Activated naive CD4-positive, alpha-beta T cell treated with anti-CD3 and anti-CD28 coated beads, Interleukin-2, amount 50 U/mL, for 24 hours (primary cell): ENCODE data around the gene MTAP.

Experiments used
- H3K27ac Mint-ChIP-seq: one replicate; pipeline ENCODE4 v1.8.0; 2021; ENCODE audit warnings: mild to moderate bottlenecking, mixed read lengths
- H3K27me3 Mint-ChIP-seq: one replicate; pipeline ENCODE4 v1.8.0; 2021; ENCODE audit warnings: mixed read lengths
- H3K36me3 Mint-ChIP-seq: one replicate; pipeline ENCODE4 v1.8.0; 2021; ENCODE audit warnings: mixed read lengths
- H3K4me1 Mint-ChIP-seq: one replicate; pipeline ENCODE4 v1.8.0; 2021; ENCODE audit warnings: mixed read lengths
- H3K4me3 Mint-ChIP-seq: one replicate; pipeline ENCODE4 v1.8.0; 2021; ENCODE audit warnings: mild to moderate bottlenecking, mixed read lengths
- H3K9me3 Mint-ChIP-seq: one replicate; pipeline ENCODE4 v1.8.0; 2021; ENCODE audit warnings: mixed read lengths

The MTAP gene

GRCh38 chr9:21961569-21961968, 159.1 kb downstream of the MTAP start:
- Mint-ChIP-seq H3K36me3 (no peaks in the 10 kb centered on the region), H3K27me3 (peaks cover 51% of the 10 kb centered on the region), H3K4me3 (no peak overlapping the region), H3K9me3 (peaks cover 6% of the 10 kb centered on the region), H3K4me1 (peaks cover 12% of the 10 kb centered on the region), H3K27ac (no peak overlapping the region)

- Mint-ChIP-seq H3K4me3 (peak overlapping the region; percentile 55), H3K36me3 (peaks cover 9% of the 10 kb centered on the region), H3K9me3 (peaks cover 19% of the 10 kb centered on the region), H3K27me3 (peaks cover 69% of the 10 kb centered on the region), H3K4me1 (peaks cover 19% of the 10 kb centered on the region), H3K27ac (no peak overlapping the region)
Measured at GRCh38 chr9:21964925-21965385, 162.5 kb downstream of the MTAP start.

GRCh38 chr9:21965401-21965951, 163.0 kb downstream of the MTAP start:
- Mint-ChIP-seq H3K36me3 (peaks cover 10% of the 10 kb centered on the region), H3K27me3 (peaks cover 71% of the 10 kb centered on the region), H3K27ac (no peak overlapping the region), H3K9me3 (peaks cover 22% of the 10 kb centered on the region), H3K4me1 (peaks cover 19% of the 10 kb centered on the region), H3K4me3 (peak overlapping the region; percentile 55)

GRCh38 chr9:21966140-21966851, 163.9 kb downstream of the MTAP start:
- Mint-ChIP-seq H3K27me3 (peaks cover 73% of the 10 kb centered on the region), H3K36me3 (peaks cover 10% of the 10 kb centered on the region), H3K27ac (peak overlapping the region; percentile 71), H3K9me3 (peaks cover 22% of the 10 kb centered on the region), H3K4me1 (peaks cover 19% of the 10 kb centered on the region), H3K4me3 (peak overlapping the region; percentile 0)

DNA sequence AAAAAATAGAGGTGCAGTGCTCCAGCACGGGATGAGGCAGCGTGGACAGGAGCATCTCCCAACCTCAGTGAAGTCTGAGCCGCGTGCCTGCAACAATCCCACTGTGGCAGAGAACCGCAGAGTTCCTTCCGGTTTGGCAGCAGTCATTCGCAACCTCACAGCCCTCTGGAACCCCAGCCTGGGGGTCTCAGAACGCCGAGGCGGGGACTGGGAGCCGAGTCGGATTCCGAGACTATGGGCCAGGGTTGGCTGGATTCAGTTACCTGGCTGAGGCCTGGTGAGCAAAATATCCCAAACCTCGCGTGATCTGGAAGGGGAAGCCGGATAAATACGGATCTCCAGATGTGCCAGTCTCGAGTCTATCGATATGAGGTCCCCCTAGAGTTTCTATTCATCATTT, 164.7 kb downstream of the MTAP start:
- peaks cover 10% of the 10 kb centered on the region for H3K36me3 Mint-ChIP-seq
- H3K9me3 Mint-ChIP-seq, result peaks cover 22% of the 10 kb centered on the region
- H3K27ac Mint-ChIP-seq, result no peak overlapping the region
- peaks cover 19% of the 10 kb centered on the region for H3K4me1 Mint-ChIP-seq
- H3K4me3 Mint-ChIP-seq, result no peak overlapping the region
- peaks cover 74% of the 10 kb centered on the region for H3K27me3 Mint-ChIP-seq

DNA sequence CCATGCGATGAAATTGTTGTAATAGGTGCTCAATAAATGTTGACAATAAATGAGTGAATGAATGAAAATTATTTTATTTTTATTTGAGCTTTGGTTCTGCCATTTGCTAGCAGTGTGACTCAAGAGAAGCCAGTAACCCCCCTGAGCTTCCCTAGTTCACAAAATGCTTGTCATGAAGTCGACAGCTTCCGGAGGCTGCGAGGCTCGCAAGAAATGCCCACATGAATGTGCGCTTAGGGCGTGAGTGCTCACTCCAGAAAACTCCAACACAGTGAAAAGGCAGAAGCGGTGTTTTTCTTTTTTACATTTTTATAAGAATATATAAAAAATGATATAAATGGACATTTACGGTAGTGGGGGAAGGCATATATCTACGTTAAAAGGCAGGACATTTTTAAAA, 165.3 kb downstream of the MTAP start:
- Mint-ChIP-seq H3K4me3 (no peak overlapping the region), H3K9me3 (peaks cover 27% of the 10 kb centered on the region), H3K27ac (no peak overlapping the region), H3K4me1 (peaks cover 19% of the 10 kb centered on the region), H3K27me3 (peaks cover 76% of the 10 kb centered on the region), H3K36me3 (peaks cover 10% of the 10 kb centered on the region)

- Mint-ChIP-seq H3K9me3 (peaks cover 27% of the 10 kb centered on the region), H3K4me3 (peak overlapping the region; percentile 27), H3K4me1 (peaks cover 19% of the 10 kb centered on the region), H3K36me3 (peaks cover 10% of the 10 kb centered on the region), H3K27ac (peak overlapping the region; percentile 46), H3K27me3 (peaks cover 71% of the 10 kb centered on the region)
Measured at GRCh38 chr9:21968331-21969010, 166.0 kb downstream of the MTAP start.

GRCh38 chr9:21969011-21969940, 166.8 kb downstream of the MTAP start:
- Mint-ChIP-seq H3K9me3 (peaks cover 27% of the 10 kb centered on the region), H3K27ac (peak overlapping the region; percentile 46), H3K27me3 (peaks cover 68% of the 10 kb centered on the region), H3K4me3 (peak overlapping the region; percentile 27), H3K4me1 (peaks cover 21% of the 10 kb centered on the region), H3K36me3 (peaks cover 10% of the 10 kb centered on the region)

GRCh38 chr9:21969951-21970799, 167.7 kb downstream of the MTAP start:
- Mint-ChIP-seq H3K27me3 (peaks cover 69% of the 10 kb centered on the region), H3K4me3 (no peak overlapping the region), H3K27ac (peak overlapping the region; percentile 51), H3K36me3 (peaks cover 10% of the 10 kb centered on the region), H3K4me1 (peaks cover 26% of the 10 kb centered on the region), H3K9me3 (peaks cover 27% of the 10 kb centered on the region)

GRCh38 chr9:21970800-21971640, 168.6 kb downstream of the MTAP start:
- H3K36me3 Mint-ChIP-seq, result peaks cover 10% of the 10 kb centered on the region
- peaks cover 70% of the 10 kb centered on the region for H3K27me3 Mint-ChIP-seq
- peaks cover 23% of the 10 kb centered on the region for H3K9me3 Mint-ChIP-seq
- H3K4me1 Mint-ChIP-seq, result peaks cover 23% of the 10 kb centered on the region
- no peak overlapping the region for H3K4me3 Mint-ChIP-seq
- H3K27ac Mint-ChIP-seq, result no peak overlapping the region

GRCh38 chr9:21972361-21972760, 169.9 kb downstream of the MTAP start:
- no peak overlapping the region for H3K4me3 Mint-ChIP-seq
- peaks cover 22% of the 10 kb centered on the region for H3K4me1 Mint-ChIP-seq
- peaks cover 70% of the 10 kb centered on the region for H3K27me3 Mint-ChIP-seq
- peaks cover 7% of the 10 kb centered on the region for H3K36me3 Mint-ChIP-seq
- H3K27ac Mint-ChIP-seq, result no peak overlapping the region
- H3K9me3 Mint-ChIP-seq, result peaks cover 17% of the 10 kb centered on the region

- Mint-ChIP-seq H3K9me3 (peaks cover 25% of the 10 kb centered on the region), H3K4me1 (peaks cover 16% of the 10 kb centered on the region), H3K36me3 (peaks cover 2% of the 10 kb centered on the region), H3K4me3 (peak overlapping the region; percentile 89), H3K27ac (peak overlapping the region; percentile 24), H3K27me3 (peaks cover 71% of the 10 kb centered on the region)
Measured at GRCh38 chr9:21974343-21974721, 171.9 kb downstream of the MTAP start.

DNA sequence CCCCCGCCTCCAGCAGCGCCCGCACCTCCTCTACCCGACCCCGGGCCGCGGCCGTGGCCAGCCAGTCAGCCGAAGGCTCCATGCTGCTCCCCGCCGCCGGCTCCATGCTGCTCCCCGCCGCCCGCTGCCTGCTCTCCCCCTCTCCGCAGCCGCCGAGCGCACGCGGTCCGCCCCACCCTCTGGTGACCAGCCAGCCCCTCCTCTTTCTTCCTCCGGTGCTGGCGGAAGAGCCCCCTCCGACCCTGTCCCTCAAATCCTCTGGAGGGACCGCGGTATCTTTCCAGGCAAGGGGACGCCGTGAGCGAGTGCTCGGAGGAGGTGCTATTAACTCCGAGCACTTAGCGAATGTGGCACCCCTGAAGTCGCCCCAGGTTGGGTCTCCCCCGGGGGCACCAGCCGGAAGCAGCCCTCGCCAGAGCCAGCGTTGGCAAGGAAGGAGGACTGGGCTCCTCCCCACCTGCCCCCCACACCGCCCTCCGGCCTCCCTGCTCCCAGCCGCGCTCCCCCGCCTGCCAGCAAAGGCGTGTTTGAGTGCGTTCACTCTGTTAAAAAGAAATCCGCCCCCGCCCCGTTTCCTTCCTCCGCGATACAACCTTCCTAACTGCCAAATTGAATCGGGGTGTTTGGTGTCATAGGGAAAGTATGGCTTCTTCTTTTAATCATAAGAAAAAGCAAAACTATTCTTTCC, 172.4 kb downstream of the MTAP start:
- Mint-ChIP-seq H3K36me3 (peaks cover 2% of the 10 kb centered on the region), H3K9me3 (peaks cover 23% of the 10 kb centered on the region), H3K27me3 (peaks cover 72% of the 10 kb centered on the region), H3K4me3 (peak overlapping the region; percentile 89), H3K27ac (no peak overlapping the region), H3K4me1 (peaks cover 16% of the 10 kb centered on the region)
